Activated effector memory CD4-positive, alpha-beta T cell treated with Interleukin-2 at 50 U/mL for 16 hours (primary cell): ENCODE results near the gene RPS6KA2.
"Not testable (repeated sequence)": the region's sequence is repeated elsewhere in the genome, so short reads cannot be mapped to it uniquely, and the experiment has no call there.

Experiments used
- DNase-seq: peaks from one replicate; pipeline ENCODE4 v3.0.0-alpha.2; 2020

The RPS6KA2 gene

GRCh38 chr6:166588691-166589336 lies 38.2 kb downstream of the RPS6KA2 start:
- no peak for DNase-seq

- DNase-seq: no peak
These were observed 39.2 kb downstream of the RPS6KA2 start for GRCh38 chr6:166587631-166588413.

DNA sequence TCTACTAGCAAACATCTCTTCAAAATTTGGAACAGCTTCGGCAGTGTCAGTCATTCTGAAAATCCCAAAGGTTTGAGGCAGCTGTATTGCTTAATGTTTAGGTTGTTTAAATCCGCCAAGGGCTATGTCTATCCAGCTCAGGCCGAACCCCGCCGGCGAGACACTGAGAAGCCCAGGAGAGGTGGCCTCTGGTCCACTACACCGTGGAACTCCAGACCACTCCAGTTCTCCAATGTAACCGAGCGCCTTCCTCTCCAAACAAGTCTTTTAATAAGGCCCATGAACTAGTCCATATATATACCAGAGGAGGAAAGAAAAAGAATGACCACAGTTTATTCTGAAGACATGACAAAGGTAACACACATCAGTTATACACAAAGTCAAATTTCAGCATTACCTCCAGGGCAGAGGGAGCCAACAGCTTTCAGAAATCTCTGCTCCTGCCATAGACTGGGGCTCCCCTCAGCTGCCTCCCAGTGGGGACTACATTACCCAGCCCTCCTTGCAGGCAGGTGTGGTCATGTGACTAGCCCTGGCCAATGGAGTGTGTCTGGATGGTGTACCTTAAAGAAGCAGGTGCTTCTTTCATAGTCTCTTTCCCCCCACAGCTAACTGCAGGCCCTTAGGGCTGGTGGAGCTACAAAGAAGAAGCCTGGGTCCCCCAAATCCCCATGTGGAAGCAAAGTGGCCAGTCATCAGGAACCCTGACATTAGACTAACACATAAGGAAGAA lies 40.5 kb downstream of the RPS6KA2 start, which contains the start of gene RAMACL:
Gene RAMACL (minus strand): TSS at position 255 of the 733 bp plus-strand sequence. CDS start 201 bp downstream, at position 54.
- DNase-seq: no peak

DNA sequence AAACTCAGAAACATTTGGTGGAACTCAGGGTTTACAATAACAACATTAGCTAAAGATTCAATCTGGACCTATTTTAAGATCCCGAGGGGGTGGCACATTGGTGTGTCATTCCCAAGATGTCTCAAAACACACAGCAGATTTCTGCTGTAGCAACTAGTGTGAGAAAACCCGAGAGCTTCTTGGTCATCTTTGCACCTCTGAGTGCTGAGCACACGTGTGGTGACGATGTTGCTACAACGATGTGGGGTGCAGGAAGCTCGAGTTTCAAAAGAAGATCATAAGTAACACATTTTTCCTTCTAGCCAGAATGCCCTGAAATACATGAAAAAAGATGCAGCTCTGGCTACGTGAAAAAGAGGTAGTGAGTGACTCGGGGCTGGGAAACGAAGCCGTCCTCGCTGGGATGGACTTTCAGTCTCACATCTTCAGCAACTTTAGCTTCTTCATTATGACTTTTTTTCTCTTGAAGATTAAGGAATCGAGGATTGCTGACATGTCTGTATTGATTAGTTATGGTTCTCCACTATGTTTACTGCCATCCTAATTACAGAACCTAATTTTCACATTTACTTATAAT lies 42.1 kb downstream of the RPS6KA2 start:
- no peak for DNase-seq

DNA sequence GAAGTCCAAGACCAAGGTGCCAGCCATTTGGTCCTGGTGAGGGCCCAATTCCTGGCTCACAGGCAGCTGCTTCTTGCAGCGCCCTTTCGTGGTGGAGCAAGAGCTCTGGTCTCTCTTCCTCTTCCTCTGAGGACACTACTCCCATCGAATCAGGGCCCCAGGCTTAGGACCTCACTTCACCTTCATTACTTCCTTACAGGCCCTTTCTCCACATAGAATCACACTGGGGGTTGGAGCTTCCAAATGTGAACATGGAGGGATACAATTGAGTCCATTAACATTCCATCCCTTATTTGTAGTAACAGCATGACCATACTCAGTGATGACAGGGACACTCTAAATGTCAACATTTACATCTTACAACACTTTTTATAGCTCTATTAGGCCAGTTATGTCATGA lies 42.9 kb downstream of the RPS6KA2 start:
- no peak for DNase-seq

DNA sequence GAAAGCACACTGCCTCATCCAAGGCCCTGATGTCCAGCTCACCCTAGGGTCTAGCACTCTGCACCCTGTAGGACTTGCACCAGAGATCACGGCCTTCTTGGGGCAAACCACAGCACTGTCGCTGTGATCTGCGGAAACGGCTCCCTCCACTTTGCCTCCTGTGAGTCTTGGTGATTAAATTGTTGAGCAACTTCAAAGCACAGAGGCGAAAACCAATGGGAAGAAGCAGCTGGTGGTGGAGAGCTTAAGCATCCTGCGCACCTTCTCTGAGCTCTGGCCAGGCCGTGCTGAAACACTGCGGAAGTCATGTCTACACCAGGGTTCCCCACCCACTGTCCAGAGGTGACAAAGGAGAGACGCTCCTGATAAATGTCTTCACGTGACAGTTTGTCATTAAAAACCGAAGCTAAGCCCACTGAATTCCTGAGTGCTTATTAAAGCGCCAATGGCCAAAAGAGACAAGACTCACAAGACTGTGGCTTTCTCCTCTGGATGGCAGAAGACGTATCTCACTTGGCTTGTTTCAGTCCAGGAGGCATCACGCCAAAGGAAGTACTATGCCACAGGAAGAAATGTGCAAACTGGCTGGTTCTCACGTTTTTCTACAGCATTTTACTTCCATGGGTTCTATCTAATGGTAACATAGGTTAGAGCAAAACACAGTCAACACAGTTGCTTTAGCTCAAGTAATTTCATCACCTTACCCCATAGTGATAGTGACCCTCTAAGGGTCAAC lies 43.7 kb downstream of the RPS6KA2 start:
- DNase-seq: no peak

DNA sequence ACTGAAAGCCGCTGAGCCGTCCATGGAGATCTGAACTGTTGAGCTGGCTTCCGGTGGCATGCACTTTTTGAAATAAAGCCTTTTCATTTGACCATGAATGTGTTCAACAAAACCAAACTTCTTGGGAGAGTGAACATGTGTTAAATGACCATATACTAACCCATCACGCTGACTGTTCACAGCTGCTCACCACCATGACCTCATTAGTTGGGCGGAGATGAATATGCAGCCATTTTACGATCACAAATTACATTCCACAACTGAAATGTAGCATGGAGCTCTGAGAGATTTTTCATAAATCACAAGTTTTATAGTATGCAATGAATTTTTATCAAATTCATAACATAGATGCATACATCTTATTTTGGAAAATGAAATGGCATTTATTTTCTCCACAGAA lies 44.8 kb downstream of the RPS6KA2 start:
- no peak for DNase-seq

- DNase-seq: not testable (repeated sequence)
These were observed 45.2 kb downstream of the RPS6KA2 start for GRCh38 chr6:166581801-166582200.

DNA sequence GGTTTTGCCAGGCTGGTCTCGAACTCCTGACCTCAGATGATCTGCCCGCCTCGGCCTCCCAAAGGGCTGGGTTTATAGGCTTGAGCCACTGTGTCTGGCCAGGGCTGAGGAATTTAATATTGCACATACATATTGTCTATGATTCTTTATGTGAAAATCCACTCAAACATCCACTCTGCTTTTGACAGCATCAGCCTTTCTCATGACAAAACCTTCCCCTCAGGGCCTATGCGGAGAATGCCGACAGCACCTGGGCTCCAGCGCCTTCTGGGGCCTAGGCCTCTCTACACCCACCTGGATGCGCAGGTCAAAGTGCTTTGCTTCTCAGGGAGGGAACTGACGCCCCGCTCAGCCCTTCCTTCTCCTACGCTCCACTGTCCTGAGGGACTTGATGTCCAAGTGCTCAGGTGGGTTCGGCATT lies 46.0 kb downstream of the RPS6KA2 start:
- no peak for DNase-seq

DNA sequence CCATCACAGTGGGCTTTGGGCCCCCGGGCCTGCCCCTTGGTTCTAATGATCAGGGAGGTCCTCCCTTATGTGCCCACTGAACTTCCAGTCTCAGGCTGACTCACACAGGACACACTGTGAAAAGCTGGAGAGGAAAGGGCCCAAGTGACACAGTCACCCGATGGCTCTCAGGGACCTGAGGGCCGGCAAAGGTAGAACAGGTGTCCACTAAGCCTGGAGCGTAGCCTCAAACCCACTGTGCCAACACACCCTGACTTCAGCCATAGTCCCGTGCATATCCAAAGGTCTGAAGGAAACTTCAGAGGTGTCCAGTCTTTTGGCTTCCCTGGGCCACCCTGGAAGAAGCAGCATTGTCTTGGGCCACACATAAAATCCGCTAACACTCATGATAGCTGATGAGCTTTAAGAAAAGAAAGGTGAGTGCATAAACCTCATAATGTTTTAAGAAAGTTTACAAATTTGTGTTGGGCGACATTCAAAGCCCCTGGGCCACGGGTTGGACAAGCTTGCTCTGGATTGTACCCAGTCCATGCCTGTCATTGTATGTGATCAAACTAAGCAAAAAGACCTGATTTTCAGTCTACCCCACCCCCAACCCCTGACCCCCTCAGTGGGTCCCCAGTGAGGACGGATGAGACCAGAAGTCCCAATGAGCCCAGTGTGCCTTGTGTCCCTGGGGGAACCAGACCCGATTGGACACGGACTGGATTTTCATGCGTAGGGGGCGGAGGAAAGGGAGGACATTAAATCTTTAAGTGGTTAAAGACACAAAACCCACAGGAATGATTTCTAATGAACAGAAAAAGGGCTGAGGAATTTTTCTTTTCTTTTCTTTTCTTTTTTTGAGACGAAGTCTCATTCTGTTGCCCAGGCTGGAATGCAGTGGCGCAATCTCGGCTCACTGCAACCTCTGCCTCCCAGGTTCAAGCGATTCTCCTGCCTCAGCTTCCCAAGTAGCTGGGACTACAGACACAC lies 46.7 kb downstream of the RPS6KA2 start:
- no peak for DNase-seq

- no peak for DNase-seq
These were observed 47.7 kb downstream of the RPS6KA2 start for GRCh38 chr6:166579237-166579850.

- DNase-seq: no peak
These were observed 48.4 kb downstream of the RPS6KA2 start for GRCh38 chr6:166578536-166579236.

DNA sequence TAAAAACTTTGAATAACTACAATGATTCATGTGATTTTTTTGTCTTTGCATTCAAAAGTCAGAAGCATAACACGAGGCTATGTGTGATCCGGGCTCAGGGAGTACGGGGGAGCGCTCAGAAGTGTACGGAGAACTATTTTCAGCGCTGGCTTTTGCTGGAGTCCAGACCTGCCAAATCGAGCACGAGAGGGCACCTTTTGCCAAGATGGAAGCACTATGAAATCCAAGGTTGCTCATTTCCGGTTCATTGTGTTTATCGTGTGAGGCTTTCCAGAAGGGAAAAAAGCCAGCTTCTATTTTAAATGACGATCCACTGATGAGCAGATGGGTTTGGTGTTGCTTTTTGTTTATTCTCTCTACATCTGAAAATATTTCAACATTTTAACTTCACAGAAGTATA lies 51.8 kb downstream of the RPS6KA2 start:
- no peak for DNase-seq

DNA sequence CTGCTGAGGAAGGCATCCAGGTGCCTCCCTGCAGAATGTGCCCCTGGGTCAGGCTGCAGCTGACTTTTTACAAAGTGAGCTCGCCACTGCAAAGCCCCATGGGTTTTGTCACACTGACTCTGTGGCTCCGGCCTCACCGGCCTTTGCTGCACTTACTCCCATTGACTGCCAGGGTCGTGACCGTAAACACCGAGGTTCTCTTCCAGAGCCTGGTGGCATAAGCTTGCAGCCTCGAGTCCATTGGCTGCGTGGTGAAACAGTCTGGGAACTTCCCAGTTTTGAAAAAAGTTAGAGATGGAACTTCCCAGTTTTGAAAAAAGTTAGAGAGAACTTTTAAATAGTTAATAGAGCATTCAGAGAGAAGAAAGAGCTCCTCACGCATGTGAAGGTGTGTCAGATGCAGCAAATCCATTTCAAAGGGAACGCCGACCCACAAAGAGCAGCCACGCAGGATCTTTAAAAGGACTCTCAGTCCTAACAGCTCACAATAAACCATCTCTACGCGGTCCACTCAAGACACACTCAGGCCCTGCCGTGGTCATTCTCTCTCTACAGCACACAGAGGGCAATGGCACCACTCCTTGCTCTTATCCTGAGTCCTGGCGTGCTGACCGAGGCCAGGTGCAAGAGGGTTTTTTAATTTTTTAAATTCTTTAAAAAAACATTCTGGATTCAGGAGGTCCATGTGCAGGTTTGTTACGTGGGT lies 53.4 kb downstream of the RPS6KA2 start:
- DNase-seq: no peak

DNA sequence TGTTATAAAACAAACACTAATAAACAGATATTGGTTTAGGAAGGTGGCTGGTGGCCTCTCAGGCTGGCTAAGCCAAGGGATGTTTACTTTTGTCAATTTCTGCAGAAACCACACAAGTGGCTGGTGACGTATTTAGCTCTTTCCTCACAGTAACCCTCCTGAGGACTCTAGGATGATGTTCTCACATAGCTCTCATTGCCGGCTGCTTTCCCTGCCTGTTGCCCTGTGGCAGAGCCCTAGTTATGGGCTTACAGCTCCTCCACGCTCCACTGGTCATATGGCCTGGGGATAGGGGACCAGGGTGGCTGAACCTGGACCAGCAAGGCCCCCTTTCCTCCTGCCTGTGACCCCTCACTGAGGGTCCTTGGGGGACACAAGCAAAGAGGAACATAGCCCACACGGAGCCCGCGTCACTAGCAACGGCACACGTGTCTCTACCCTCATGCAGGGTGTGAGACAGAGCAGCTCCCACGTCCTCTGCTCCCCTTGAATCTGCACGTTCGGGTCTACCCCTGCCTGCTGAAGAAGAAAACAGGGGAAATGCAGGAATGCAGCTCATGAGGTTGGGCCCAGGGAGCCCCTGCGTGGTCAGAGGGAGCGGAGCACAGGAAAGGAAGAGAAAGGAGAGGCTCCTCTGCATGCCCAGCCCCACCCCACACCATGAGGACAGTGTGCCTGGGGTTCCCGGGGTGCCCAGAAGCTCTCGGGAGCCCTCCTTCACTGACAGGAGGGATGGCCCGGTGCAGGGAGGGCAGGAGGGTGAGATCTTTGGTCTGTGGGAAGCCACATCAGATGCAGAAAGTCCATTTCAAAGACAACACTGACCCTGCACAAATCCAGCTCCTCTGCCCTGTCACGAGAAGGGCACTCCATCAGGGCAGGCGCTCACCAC lies 54.4 kb downstream of the RPS6KA2 start:
- no peak for DNase-seq

GRCh38 chr6:166570929-166571713 lies 55.9 kb downstream of the RPS6KA2 start:
- DNase-seq: no peak

GRCh38 chr6:166569206-166569605 lies 57.8 kb downstream of the RPS6KA2 start:
- no peak for DNase-seq

- no peak for DNase-seq
These were observed 59.2 kb downstream of the RPS6KA2 start for GRCh38 chr6:166567813-166568212.
